ENCODE data around the gene ODF4. TPM values are rescaled to one million over a fixed set of nuclear protein-coding genes. Genes with fewer than 3 reads are reported as not detected.

ODF4 gene
- total and polyA plus RNA-seq, 2 of the 4 experiments (the other 2 are of a cell fraction): not detected

DNA sequence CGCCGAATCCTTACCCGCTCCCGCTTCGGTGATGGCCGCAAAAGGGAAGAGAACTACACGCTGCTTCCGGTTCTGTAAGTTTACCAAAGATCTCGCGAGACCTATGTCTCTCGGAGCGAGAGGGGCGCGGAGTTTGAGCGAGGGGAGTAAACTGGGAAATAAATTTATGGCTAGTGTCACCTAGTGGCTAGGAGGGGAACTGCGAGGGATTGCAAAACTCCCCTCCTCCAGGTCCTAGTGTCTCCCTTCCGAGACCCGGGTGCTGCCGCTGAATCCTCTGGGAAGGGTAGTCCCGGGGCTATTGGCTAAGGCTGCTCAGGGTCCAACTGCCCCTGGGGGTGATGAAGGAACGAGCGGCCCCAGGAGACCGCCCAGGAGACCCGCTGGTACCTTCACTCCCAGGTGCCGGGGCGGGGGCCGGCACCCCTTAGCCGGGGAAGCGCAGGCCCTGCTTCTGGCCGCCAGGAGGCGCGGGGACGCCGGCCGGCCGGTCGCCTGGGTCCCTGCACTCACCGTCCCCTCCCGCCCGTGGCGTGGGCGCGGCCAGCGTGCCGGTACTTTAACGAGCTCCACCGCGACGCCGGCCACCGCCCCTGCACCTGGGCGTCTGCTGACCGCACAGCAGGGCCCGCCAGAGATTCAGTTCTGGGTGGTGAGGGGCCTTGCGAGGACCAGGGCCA lies 43.6 kb downstream of the ODF4 start, which contains the start of gene RPL26:
Gene RPL26, minus strand, starts transcription at position 51 of the 680 bp plus-strand sequence. CDS start 883 bp downstream, outside the sequence.
- H3K27ac ChIP-seq (ENCODE audit: insufficient read depth, low read length): peak within 1 kb of the TSS; percentile 89
- peak within 1 kb of the TSS; percentile 91 for H3K4ac ChIP-seq (ENCODE audit: low read depth, low read length)
- peaks cover 4% of the 10 kb centered on the region for H3K9me1 ChIP-seq (ENCODE audit: insufficient read depth, low read length)
- in situ Hi-C loops (cut with MboI; ENCODE audit: low sequenced_read_pairs): no loop called here
- H3K14ac ChIP-seq (replicated peaks; ENCODE audit: low read depth, low read length): peak within 1 kb of the TSS; percentile 79
- H3K4me3 ChIP-seq (ENCODE audit: insufficient read depth, low read depth, low read length): peak within 1 kb of the TSS; percentile 98
- peak within 1 kb of the TSS; percentile 96 for H3K9ac ChIP-seq (ENCODE audit: low read depth, low read length)
- H2BK5ac ChIP-seq (ENCODE audit: low read depth, low read length, poor library complexity, severe bottlenecking): peak within 1 kb of the TSS; percentile 86
- H4K91ac ChIP-seq (ENCODE audit: insufficient read depth, low read depth, low read length): peak within 1 kb of the TSS; percentile 95
- peaks cover 21% of the 10 kb centered on the region for H3K36me3 ChIP-seq (ENCODE audit: control insufficient read depth, insufficient read depth, low read length)
- intact Hi-C loops (cut with micrococcal nuclease): loop anchor here (1.0 to 10.0 kb wide), 4 partner anchors 53 to 402 kb away; no protein-coding TSS in a partner anchor
- H3K56ac ChIP-seq (ENCODE audit: extremely low read depth, insufficient read depth, low read length): peak within 1 kb of the TSS; percentile 94
- peak within 1 kb of the TSS; percentile 26 for H3K18ac ChIP-seq (ENCODE audit: low read depth, low read length)
- H3K23ac ChIP-seq (ENCODE audit: low read depth, low read length): peak within 1 kb of the TSS; percentile 82
- H3K79me1 ChIP-seq (ENCODE audit: low read depth in 1 of 2, low read length in 2 of 2): peaks cover 2 to 32% of the 10 kb centered on the region in 2 experiments; a peak in 3 of 4 replicates
- no peaks in the 10 kb centered on the region for H3K9me3 ChIP-seq (ENCODE audit: control insufficient read depth, insufficient read depth, low read length)
- H4K8ac ChIP-seq (ENCODE audit: low read depth in 2 of 2, low read length in 2 of 2): peak within 1 kb of the TSS; percentile 53 to 90
- peak within 1 kb of the TSS; percentile 96 for H3K4me2 ChIP-seq (ENCODE audit: low read depth, low read length)
- POLR2A ChIA-PET (ENCODE audit: unreplicated experiment): interaction anchor here (0.6 kb wide), 1 partner anchor 135 kb away, joined by 3 read pairs; the partner anchor contains the start of gene CTC1
- CTCF ChIA-PET: interaction anchor here (0.6 to 1.0 kb wide), 6 partner anchors 47 to 1168 kb away, joined by 3 to 4 read pairs (median 3); no protein-coding TSS in a partner anchor
- dilution Hi-C loops (cut with HindIII; ENCODE audit: low sequenced_read_pairs, unreplicated experiment): no loop called here
- ATAC-seq (ENCODE audit: low read depth) (peak; percentile 86), DNase-seq (peak; percentile 98)
- H2BK120ac ChIP-seq (ENCODE audit: low read depth, low read length): peak within 1 kb of the TSS; percentile 92
- peaks cover 35% of the 10 kb centered on the region for H4K20me1 ChIP-seq (ENCODE audit: insufficient read depth, low read length)
- H2AK5ac ChIP-seq (ENCODE audit: low read depth, low read length): peak within 1 kb of the TSS; percentile 86
- H2BK15ac ChIP-seq (ENCODE audit: low read depth, low read length): peak within 1 kb of the TSS; percentile 76; the same call in 2 of the 3 replicates
- peak within 1 kb of the TSS; percentile 76 for H2BK20ac ChIP-seq (ENCODE audit: low read depth, low read length)
- peak within 1 kb of the TSS; percentile 98 for H2AFZ ChIP-seq (replicated peaks; ENCODE audit: low read length, poor library complexity)
- no TSS peak for BruUV-seq (replicated peaks)
- peak within 1 kb of the TSS; percentile 99 for H2AK9ac ChIP-seq (replicated peaks; ENCODE audit: low read depth, low read length, poor library complexity)
- H4K5ac ChIP-seq (ENCODE audit: low read depth, low read length): peak within 1 kb of the TSS; percentile 9
- H3K4me1 ChIP-seq (ENCODE audit: control insufficient read depth, insufficient read depth, low read length): peaks cover 14% of the 10 kb centered on the region
- 0% methylated on average over 17 of the region's 55 CpGs; no CpG with 5 or more reads in 1 of the 2 experiments for WGBS, 2 experiments (ENCODE audit: extremely low coverage in 2 of 2, insufficient read length in 1 of 2)
- H3K27me3 ChIP-seq (ENCODE audit: control insufficient read depth, insufficient read depth, low read length): no peaks in the 10 kb centered on the region
- TF ChIP-seq MXI1 (IDR thresholded peaks at IDR 0.05; ENCODE audit: borderline replicate concordance, low read depth, low read length) (peak; percentile 83; the same call in 1 of the 2 replicates), NFE2L2 (IDR thresholded peaks at IDR 0.05; ENCODE audit: low read depth, low read length) (no peak), SMC3 (IDR thresholded peaks at IDR 0.05; ENCODE audit: low read depth, low read length) (peak; percentile 46), RCOR1 (IDR thresholded peaks at IDR 0.05; ENCODE audit: insufficient replicate concordance, low read length) (no peak), RFX5 (IDR thresholded peaks at IDR 0.05; ENCODE audit: low read depth, low read length) (no peak), POLR2A (IDR thresholded peaks at IDR 0.05; ENCODE audit: low read depth, low read length) (peak; percentile 99), MAFK (IDR thresholded peaks at IDR 0.05; ENCODE audit: low read depth, low read length) (no peak), RAD21 (IDR thresholded peaks at IDR 0.05; ENCODE audit: low read length) (peak; percentile 28; the same call in 1 of the 2 replicates), USF2 (IDR thresholded peaks at IDR 0.05; ENCODE audit: low read depth, low read length) (no peak), CEBPB (IDR thresholded peaks at IDR 0.05; ENCODE audit: low read depth, low read length) (peak; percentile 96), MAZ (IDR thresholded peaks at IDR 0.05; ENCODE audit: borderline replicate concordance, low read depth, low read length) (peak; percentile 64; the same call in 1 of the 2 replicates), FOS (IDR thresholded peaks at IDR 0.05; ENCODE audit: low read depth, low read length) (no peak), CTCF (conservative IDR thresholded peaks at IDR 0.05; ENCODE audit: low read depth, low read length) (peak; percentile 84)
- TF ChIP-seq, protein P1, sequence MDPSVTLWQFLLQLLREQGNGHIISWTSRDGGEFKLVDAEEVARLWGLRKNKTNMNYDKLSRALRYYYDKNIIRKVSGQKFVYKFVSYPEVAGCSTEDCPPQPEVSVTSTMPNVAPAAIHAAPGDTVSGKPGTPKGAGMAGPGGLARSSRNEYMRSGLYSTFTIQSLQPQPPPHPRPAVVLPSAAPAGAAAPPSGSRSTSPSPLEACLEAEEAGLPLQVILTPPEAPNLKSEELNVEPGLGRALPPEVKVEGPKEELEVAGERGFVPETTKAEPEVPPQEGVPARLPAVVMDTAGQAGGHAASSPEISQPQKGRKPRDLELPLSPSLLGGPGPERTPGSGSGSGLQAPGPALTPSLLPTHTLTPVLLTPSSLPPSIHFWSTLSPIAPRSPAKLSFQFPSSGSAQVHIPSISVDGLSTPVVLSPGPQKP (IDR thresholded peaks at IDR 0.05; ENCODE audit: borderline replicate concordance, low read depth, low read length): 0 out of 2 replicates have a peak, but pooled peaks have one; percentile 10
